Mesodermal cell (in vitro differentiated cells): Measurements from ENCODE around the gene PLCH2.
"Not testable (repeated sequence)": the region's sequence is repeated elsewhere in the genome, so short reads cannot be mapped to it uniquely, and the experiment has no call there.

Experiments used
- H3K27ac ChIP-seq: 2 replicates; pipeline ENCODE4 v1.7.0; 2013; ENCODE audit warnings: mild to moderate bottlenecking, low read depth, low read length, moderate library complexity; ENCODE audit not compliant: severe bottlenecking
- H3K36me3 ChIP-seq: 2 replicates; pipeline ENCODE4 v1.7.1; 2013; ENCODE audit warnings: mild to moderate bottlenecking, low read length, moderate library complexity; ENCODE audit not compliant: control insufficient read depth, insufficient read depth
- H3K4me1 ChIP-seq: one replicate; pipeline ENCODE4 v1.7.1; 2013; ENCODE audit warnings: mild to moderate bottlenecking, low read length; ENCODE audit not compliant: insufficient read depth, control insufficient read depth, poor library complexity, severe bottlenecking
- H3K4me3 ChIP-seq: 2 replicates; pipeline ENCODE4 v1.7.0; 2013; ENCODE audit warnings: low read length, control low read depth, mild to moderate bottlenecking; ENCODE audit not compliant: insufficient read depth, poor library complexity, severe bottlenecking; ENCODE audit errors: extremely low read depth
- H3K9me3 ChIP-seq: 2 replicates; pipeline ENCODE4 v1.7.1; 2013; ENCODE audit warnings: mild to moderate bottlenecking, low read length, moderate library complexity; ENCODE audit not compliant: control insufficient read depth
- WGBS, 2 experiments: methylation state at CpG; one replicate each; pipeline ENCODE4 v1.1.5; 2013; ENCODE audit warnings: missing lambda C conversion rate in 2 of 2; ENCODE audit not compliant: insufficient coverage in 2 of 2; 5-methylcytosine and 5-hydroxymethylcytosine counted together

PLCH2 gene

GRCh38 chr1:2433196-2433595 is 42.9 kb upstream of the PLCH2 start:
- no peaks in the 10 kb centered on the region for H3K9me3 ChIP-seq
- WGBS, 2 experiments: 88 to 92% methylated on average over 10 to 12 of the region's 13 CpGs
- H3K36me3 ChIP-seq: no peaks in the 10 kb centered on the region
- no peak overlapping the region for H3K27ac ChIP-seq
- no peaks in the 10 kb centered on the region for H3K4me1 ChIP-seq
- H3K4me3 ChIP-seq: no peak overlapping the region

- no peaks in the 10 kb centered on the region for H3K4me1 ChIP-seq
- no peak overlapping the region for H3K4me3 ChIP-seq
- H3K9me3 ChIP-seq: no peaks in the 10 kb centered on the region
- 89 to 92% methylated on average over 29 to 34 of the region's 34 CpGs for WGBS, 2 experiments
- no peaks in the 10 kb centered on the region for H3K36me3 ChIP-seq
- no peak overlapping the region for H3K27ac ChIP-seq
Observed at GRCh38 chr1:2433936-2434655, 42.0 kb upstream of the PLCH2 start.

DNA sequence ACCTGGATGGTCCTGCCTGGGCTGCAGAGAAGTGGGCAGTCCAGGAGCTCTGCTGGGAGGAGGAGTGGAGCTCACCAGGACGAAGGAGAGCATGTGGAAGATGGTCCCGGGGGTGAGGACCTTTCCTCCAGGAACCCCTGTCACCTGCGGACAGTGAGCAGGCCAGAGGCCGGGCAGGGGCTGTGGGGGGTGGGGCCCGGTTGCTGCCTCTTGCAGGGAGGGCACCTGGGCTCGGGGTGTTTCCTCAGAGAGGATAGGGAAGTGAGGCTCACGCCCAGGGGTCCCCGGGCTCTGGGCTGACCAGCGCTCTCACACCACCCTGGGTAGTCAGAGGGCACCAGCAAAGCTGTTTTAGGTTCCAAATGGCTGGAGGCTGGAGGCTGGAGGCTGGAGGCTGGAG is 41.0 kb upstream of the PLCH2 start:
- Histone ChIP-seq H3K9me3 (no peaks in the 10 kb centered on the region), H3K4me1 (no peaks in the 10 kb centered on the region), H3K4me3 (no peak overlapping the region)

DNA sequence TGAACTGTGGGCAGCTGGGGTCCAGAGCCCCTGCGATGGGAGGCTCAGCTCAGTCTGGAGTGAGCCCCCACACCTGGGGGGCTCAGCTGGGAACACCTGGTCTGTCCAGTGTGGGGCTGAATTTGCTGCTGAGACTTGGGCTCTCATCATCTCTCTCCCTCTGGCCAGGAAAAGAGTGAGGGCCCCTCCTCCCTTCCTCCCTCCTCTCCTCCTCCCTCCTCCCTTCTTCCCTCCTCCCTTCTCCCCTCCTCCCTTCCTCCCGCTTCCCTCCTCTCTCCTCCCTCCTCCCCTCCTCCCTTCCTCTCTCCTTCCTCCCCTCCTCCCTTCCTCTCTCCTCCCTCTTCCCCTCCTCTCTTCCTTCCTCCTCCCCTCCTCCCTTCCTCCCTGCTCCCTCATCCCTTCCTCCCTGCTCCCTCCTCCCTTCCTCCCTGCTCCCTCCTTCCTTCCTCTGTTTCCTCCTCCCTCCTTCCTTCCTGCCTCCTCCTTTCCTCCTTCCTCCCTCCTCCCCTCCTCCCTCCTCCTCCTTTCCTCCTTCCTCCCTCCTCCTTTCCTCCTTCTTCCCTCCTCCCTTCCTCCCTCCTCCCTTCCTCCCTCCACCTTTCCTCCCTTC is 40.2 kb upstream of the PLCH2 start:
- 86 to 100% methylated on average over 1 of the region's 2 CpGs for WGBS, 2 experiments
- no peak overlapping the region for H3K27ac ChIP-seq
- H3K4me3 ChIP-seq: no peak overlapping the region
- no peaks in the 10 kb centered on the region for H3K36me3 ChIP-seq
- no peaks in the 10 kb centered on the region for H3K4me1 ChIP-seq
- H3K9me3 ChIP-seq: no peaks in the 10 kb centered on the region

More for the DNA sequence above, 41.0 kb upstream of the PLCH2 start:
- 83 to 85% methylated on average over 5 to 9 of the region's 9 CpGs for WGBS, 2 experiments
- no peak overlapping the region for H3K27ac ChIP-seq
- H3K36me3 ChIP-seq: no peaks in the 10 kb centered on the region

- Histone ChIP-seq H3K4me1 (no peaks in the 10 kb centered on the region), H3K36me3 (no peaks in the 10 kb centered on the region), H3K4me3 (no peak overlapping the region), H3K27ac (no peak overlapping the region), H3K9me3 (no peaks in the 10 kb centered on the region)
- WGBS, 2 experiments: 86 to 93% methylated on average over 5 of the region's 7 CpGs
Observed at GRCh38 chr1:2436876-2437275, 39.2 kb upstream of the PLCH2 start.

GRCh38 chr1:2437617-2438016 is 38.5 kb upstream of the PLCH2 start:
- Histone ChIP-seq H3K27ac (no peak overlapping the region), H3K36me3 (no peaks in the 10 kb centered on the region), H3K4me1 (no peaks in the 10 kb centered on the region), H3K9me3 (no peaks in the 10 kb centered on the region), H3K4me3 (no peak overlapping the region)
- 87 to 91% methylated on average over 11 to 15 of the region's 15 CpGs for WGBS, 2 experiments

DNA sequence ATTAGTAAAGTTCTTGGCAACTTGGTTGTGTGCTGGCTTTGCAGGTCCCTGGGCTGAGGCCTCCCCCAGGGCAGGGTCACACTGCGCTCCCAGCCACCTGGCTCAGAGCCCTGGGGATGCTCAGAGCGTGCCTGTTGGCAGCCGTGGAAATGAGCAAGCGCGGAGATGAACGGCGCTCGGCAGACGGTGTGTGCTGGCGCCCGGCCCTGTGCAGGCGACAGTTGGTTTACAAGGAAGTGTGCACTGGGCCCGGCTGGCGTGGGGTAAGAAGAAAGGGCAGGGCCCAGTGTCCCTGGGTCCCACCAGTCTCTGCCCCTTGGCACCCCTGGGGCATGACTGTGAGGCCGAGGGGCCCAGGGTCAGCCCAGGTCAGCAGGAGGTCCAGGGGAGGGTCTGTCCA is 38.1 kb upstream of the PLCH2 start:
- WGBS, 2 experiments: 86 to 91% methylated on average over 14 of the region's 15 CpGs
- H3K4me1 ChIP-seq: no peaks in the 10 kb centered on the region

DNA sequence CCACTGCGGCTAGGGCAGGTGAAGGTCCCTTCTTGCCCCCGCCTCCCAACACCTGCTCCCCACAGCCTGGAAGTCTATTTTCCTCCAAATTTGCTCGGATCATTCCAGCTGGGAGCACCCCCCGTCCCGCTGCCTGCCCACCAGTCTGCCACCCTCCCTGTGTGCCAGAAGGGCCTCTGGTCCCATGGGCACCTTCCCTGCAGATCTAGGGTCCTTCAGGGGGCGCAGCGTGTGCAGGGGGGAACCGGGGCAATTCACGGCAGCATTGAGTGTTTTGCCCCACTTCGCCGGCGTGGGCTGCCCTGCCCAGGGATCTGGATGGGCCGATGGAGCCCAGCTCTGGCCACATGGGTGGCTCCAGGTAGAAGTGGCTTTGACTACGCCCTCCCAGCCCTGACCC is 37.4 kb upstream of the PLCH2 start:
- 89 to 95% methylated on average over 12 to 14 of the region's 14 CpGs for WGBS, 2 experiments
- H3K4me3 ChIP-seq: no peak overlapping the region
- no peak overlapping the region for H3K27ac ChIP-seq
- H3K9me3 ChIP-seq: no peaks in the 10 kb centered on the region
- no peaks in the 10 kb centered on the region for H3K36me3 ChIP-seq
- no peaks in the 10 kb centered on the region for H3K4me1 ChIP-seq

More for the DNA sequence above, 38.1 kb upstream of the PLCH2 start:
- no peak overlapping the region for H3K27ac ChIP-seq
- H3K4me3 ChIP-seq: no peak overlapping the region
- no peaks in the 10 kb centered on the region for H3K36me3 ChIP-seq
- H3K9me3 ChIP-seq: no peaks in the 10 kb centered on the region

- H3K9me3 ChIP-seq: no peaks in the 10 kb centered on the region
- no peaks in the 10 kb centered on the region for H3K4me1 ChIP-seq
- no peak overlapping the region for H3K4me3 ChIP-seq
- no peak overlapping the region for H3K27ac ChIP-seq
- WGBS, 2 experiments: 89 to 96% methylated on average over 15 of the region's 15 CpGs
- H3K36me3 ChIP-seq: no peaks in the 10 kb centered on the region
Observed at GRCh38 chr1:2439369-2439768, 36.7 kb upstream of the PLCH2 start.

DNA sequence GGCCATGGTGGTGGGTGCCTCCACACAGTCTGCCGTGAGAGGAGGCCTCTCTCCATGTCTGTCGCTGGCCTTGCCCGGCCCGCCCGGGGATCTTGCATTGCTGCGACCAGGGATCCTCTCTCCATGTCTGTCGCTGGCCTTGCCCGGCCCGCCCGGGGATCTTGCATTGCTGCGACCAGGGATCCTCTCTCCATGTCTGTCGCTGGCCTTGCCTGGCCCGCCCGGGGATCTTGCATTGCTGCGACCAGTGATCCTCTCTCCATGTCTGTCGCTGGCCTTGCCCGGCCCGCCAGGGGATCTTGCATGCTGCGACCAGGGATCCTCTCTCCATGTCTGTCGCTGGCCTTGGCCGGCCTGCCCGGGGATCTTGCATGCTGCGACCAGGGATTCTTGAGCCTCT is 35.7 kb upstream of the PLCH2 start:
- H3K36me3 ChIP-seq, H3K27ac ChIP-seq, H3K4me3 ChIP-seq, H3K9me3 ChIP-seq, H3K4me1 ChIP-seq: not testable (repeated sequence)
- WGBS, 2 experiments: 93 to 95% methylated on average over 14 to 23 of the region's 23 CpGs

DNA sequence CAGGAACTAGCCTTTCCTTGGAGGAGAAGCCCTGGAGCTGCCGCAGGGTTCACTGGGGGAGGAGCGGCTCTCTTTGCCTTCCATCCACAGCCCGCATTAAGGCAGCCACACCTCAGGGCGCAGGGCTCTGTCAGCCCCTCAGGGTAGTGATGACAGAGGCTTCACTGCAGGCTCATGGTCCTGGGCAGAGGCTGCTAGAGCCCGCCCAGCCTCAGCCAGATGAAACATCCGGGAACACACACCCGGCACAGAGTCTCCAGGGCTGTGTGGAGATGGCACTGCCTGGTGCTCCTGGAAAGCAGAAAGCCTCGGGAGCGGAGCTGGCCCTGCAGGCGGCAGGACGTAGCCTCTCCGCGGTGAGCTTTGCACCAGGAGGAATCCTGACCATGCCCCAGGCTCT is 34.3 kb upstream of the PLCH2 start:
- no peak overlapping the region for H3K27ac ChIP-seq
- H3K36me3 ChIP-seq: no peaks in the 10 kb centered on the region
- 81 to 93% methylated on average over 9 to 12 of the region's 13 CpGs for WGBS, 2 experiments
- peaks cover 12% of the 10 kb centered on the region for H3K4me1 ChIP-seq
- no peak overlapping the region for H3K4me3 ChIP-seq
- H3K9me3 ChIP-seq: no peaks in the 10 kb centered on the region
